GM12801 (cell line): ENCODE results near the gene FAM81A.

ENCODE experiments used
- CTCF ChIP-seq: IDR thresholded peaks from one replicate; pipeline ENCODE4 v1.5.1; 2011; ENCODE audit warnings: control low read depth; ENCODE audit not compliant: insufficient read length; ENCODE audit errors: extremely low read depth

The FAM81A gene

DNA sequence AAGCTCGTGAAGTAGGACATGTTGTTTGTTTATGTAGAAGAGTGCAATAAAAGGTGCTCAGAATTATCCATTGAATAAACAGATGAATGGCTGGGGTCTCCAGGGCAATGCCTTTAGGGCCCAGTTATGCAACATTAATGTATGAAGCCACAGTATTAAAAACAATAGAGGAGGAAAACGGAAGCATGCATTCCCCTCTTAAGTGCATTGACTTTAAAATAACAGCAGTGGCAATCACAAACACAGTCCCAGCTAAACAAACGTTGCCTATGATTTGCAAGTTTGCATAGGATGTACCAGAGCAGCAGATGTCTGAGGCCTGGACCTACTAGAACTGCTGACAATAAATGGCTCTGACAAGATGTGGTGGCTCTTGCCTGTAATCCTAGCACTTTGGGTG, 113.0 kb downstream of the FAM81A start:
- no peak for TF ChIP-seq CTCF

DNA sequence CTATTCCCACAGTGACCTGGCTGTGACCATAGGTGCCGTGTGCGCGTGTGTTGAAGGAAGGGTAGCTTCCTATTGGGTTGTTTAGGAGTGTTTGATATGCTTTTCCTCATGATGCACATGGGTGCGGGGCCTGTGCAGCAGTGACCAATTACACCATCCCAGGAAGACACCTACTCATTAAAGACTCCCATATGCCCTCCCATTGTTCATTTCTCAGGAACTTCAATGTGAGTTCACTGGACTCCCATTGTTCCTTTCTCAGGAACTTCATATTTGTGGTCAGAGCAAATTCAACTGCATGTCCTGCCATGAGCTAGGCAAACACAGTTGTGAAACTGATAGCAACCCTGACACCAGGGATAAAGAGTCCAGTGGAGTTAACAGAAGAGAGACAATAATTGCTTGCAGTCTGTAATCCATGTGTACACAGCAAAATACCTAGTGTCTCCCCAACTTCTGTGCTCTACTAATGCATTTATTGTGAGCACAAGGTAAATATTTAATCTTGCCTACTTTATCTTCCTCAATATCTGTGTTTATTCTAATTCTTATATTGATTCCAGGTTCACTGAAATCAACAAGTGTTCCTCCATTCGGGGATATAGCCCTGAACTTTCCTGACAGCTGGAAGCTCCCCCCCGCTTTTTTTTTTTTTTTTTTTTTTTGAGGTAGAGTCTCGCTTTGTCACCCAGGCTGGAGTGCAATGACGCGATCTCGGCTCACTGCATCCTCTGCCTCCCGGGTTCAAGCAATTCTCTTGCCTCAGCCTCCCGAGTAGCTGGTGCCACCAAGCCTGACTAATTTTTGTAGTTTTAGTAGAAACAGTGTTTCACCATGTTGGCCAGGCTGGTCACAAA, 116.1 kb downstream of the FAM81A start:
- no peak for TF ChIP-seq CTCF

DNA sequence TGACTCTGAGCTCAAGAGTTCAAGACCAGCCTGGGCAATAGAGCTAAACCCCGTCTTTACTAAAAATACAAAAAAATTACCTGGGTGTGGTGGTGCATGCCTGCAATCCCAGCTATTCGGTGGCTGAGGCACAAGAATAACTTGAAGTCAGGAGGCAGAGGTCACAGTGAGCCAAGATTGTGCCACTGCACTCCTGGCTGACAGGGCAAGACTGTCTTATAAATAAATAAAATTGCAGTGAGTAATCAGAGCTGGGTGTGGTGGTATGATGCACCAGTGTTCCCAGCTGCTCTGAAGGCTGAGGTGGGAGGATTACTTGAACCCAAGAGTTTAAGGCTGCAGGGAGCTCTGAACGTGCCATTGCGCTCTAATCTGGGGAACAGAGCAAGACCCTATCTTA, 117.7 kb downstream of the FAM81A start:
- no peak for TF ChIP-seq CTCF

- TF ChIP-seq CTCF = no peak
These were observed 118.4 kb downstream of the FAM81A start for GRCh38 chr15:59556380-59556779.

GRCh38 chr15:59557581-59557980, 119.6 kb downstream of the FAM81A start:
- TF ChIP-seq CTCF = no peak

DNA sequence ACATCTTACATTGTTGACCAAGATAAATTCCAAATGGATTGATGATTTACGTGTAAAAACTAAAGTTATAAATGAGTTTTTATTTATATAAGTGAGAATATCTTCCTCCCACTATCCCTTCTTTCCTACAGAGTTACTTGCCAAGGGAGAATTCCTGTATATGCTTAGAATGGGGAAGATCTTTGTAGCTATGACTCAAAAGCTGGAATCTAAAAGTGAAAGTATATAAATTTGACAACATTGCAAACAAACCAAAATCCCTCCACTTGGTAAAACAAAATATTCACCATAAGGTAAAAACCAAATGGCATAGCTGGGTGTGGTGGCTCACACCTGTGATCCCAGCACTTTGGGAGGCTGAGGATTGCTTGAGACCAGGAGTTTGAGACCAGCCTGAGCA, 120.9 kb downstream of the FAM81A start:
- no peak for TF ChIP-seq CTCF

- TF ChIP-seq CTCF = no peak
These were observed 123.6 kb downstream of the FAM81A start for GRCh38 chr15:59561547-59561946.
